Ectodermal cell (in vitro differentiated cells): ENCODE measurements around the gene SLC50A1.

Source experiments
- H3K27ac ChIP-seq: 2 replicates; pipeline ENCODE4 v1.7.0; 2013; ENCODE audit warnings: mild to moderate bottlenecking, low read depth, low read length; ENCODE audit not compliant: insufficient read depth, poor library complexity, severe bottlenecking
- H3K27me3 ChIP-seq: 2 replicates; pipeline ENCODE4 v1.7.0; 2013; ENCODE audit warnings: mild to moderate bottlenecking, low read length; ENCODE audit not compliant: insufficient read depth, control insufficient read depth, poor library complexity, severe bottlenecking
- H3K36me3 ChIP-seq: one replicate; pipeline ENCODE4 v1.7.0; 2013; ENCODE audit warnings: low read length; ENCODE audit not compliant: control insufficient read depth, insufficient read depth
- H3K4me1 ChIP-seq: one replicate; pipeline ENCODE4 v1.7.0; 2013; ENCODE audit warnings: low read length; ENCODE audit not compliant: control insufficient read depth, insufficient read depth
- H3K4me3 ChIP-seq: 2 replicates; pipeline ENCODE4 v1.7.0; 2013; ENCODE audit warnings: low read depth, low read length, control low read depth; ENCODE audit not compliant: insufficient read depth
- H3K9me3 ChIP-seq: 2 replicates; pipeline ENCODE4 v1.7.0; 2013; ENCODE audit warnings: mild to moderate bottlenecking, low read length, moderate library complexity; ENCODE audit not compliant: control insufficient read depth
- WGBS, 2 experiments: methylation state at CpG; one replicate each; pipeline ENCODE4 v1.1.7; 2013; ENCODE audit warnings: missing lambda C conversion rate in 2 of 2; 5-methylcytosine and 5-hydroxymethylcytosine counted together

Gene SLC50A1

GRCh38 chr1:155103325-155103724 is 32.3 kb upstream of the SLC50A1 start:
- Histone ChIP-seq H3K36me3 (no peaks in the 10 kb centered on the region), H3K9me3 (no peaks in the 10 kb centered on the region), H3K4me1 (no peaks in the 10 kb centered on the region), H3K4me3 (no peak overlapping the region), H3K27me3 (peaks cover 4% of the 10 kb centered on the region), H3K27ac (no peak overlapping the region)
- WGBS, 2 experiments = 86 to 93% methylated on average over 9 of the region's 9 CpGs

GRCh38 chr1:155104605-155105534 is 30.8 kb upstream of the SLC50A1 start:
- no peak overlapping the region for H3K4me3 ChIP-seq

GRCh38 chr1:155105604-155106011 is 30.0 kb upstream of the SLC50A1 start:
- 86 to 87% methylated on average over 7 of the region's 7 CpGs for WGBS, 2 experiments
- Histone ChIP-seq H3K4me3 (no peak overlapping the region), H3K27ac (no peak overlapping the region), H3K9me3 (no peaks in the 10 kb centered on the region), H3K4me1 (no peaks in the 10 kb centered on the region), H3K36me3 (no peaks in the 10 kb centered on the region), H3K27me3 (peaks cover 4% of the 10 kb centered on the region)

More at GRCh38 chr1:155104605-155105534, 30.8 kb upstream of the SLC50A1 start:
- 91 to 92% methylated on average over 7 of the region's 7 CpGs for WGBS, 2 experiments
- Histone ChIP-seq H3K36me3 (no peaks in the 10 kb centered on the region), H3K27ac (no peak overlapping the region), H3K27me3 (peaks cover 4% of the 10 kb centered on the region), H3K9me3 (no peaks in the 10 kb centered on the region), H3K4me1 (no peaks in the 10 kb centered on the region)

GRCh38 chr1:155106862-155107261 is 28.8 kb upstream of the SLC50A1 start:
- Histone ChIP-seq H3K4me3 (no peak overlapping the region), H3K27ac (no peak overlapping the region), H3K4me1 (no peaks in the 10 kb centered on the region), H3K36me3 (no peaks in the 10 kb centered on the region), H3K9me3 (no peaks in the 10 kb centered on the region), H3K27me3 (peaks cover 4% of the 10 kb centered on the region)
- WGBS, 2 experiments = 79 to 86% methylated on average over 6 of the region's 6 CpGs

- peaks cover 4% of the 10 kb centered on the region for H3K27me3 ChIP-seq
- H3K4me3 ChIP-seq = no peak overlapping the region
- 84 to 86% methylated on average over 12 of the region's 12 CpGs for WGBS, 2 experiments
- no peaks in the 10 kb centered on the region for H3K4me1 ChIP-seq
- H3K36me3 ChIP-seq = no peaks in the 10 kb centered on the region
- H3K27ac ChIP-seq = no peak overlapping the region
- H3K9me3 ChIP-seq = no peaks in the 10 kb centered on the region
These were observed 28.1 kb upstream of the SLC50A1 start for GRCh38 chr1:155107309-155108264.

- 88 to 91% methylated on average over 5 of the region's 5 CpGs for WGBS, 2 experiments
- Histone ChIP-seq H3K27ac (no peak overlapping the region), H3K4me1 (no peaks in the 10 kb centered on the region), H3K4me3 (no peak overlapping the region), H3K9me3 (no peaks in the 10 kb centered on the region), H3K27me3 (peaks cover 4% of the 10 kb centered on the region), H3K36me3 (no peaks in the 10 kb centered on the region)
These were observed 27.4 kb upstream of the SLC50A1 start for GRCh38 chr1:155108296-155108695.

GRCh38 chr1:155110381-155110780 is 25.3 kb upstream of the SLC50A1 start:
- no peaks in the 10 kb centered on the region for H3K9me3 ChIP-seq
- H3K4me3 ChIP-seq = no peak overlapping the region
- peaks cover 4% of the 10 kb centered on the region for H3K27me3 ChIP-seq
- H3K36me3 ChIP-seq = no peaks in the 10 kb centered on the region
- H3K4me1 ChIP-seq = no peaks in the 10 kb centered on the region
- WGBS, 2 experiments = 88 to 94% methylated on average over 7 to 8 of the region's 8 CpGs
- no peak overlapping the region for H3K27ac ChIP-seq

- H3K4me3 ChIP-seq = no peak overlapping the region
- H3K4me1 ChIP-seq = no peaks in the 10 kb centered on the region
- H3K27ac ChIP-seq = no peak overlapping the region
- peaks cover 4% of the 10 kb centered on the region for H3K27me3 ChIP-seq
- H3K36me3 ChIP-seq = no peaks in the 10 kb centered on the region
- no peaks in the 10 kb centered on the region for H3K9me3 ChIP-seq
- 91 to 92% methylated on average over 8 of the region's 8 CpGs for WGBS, 2 experiments
These were observed 24.8 kb upstream of the SLC50A1 start for GRCh38 chr1:155110826-155111225.

GRCh38 chr1:155113450-155113980 is 22.1 kb upstream of the SLC50A1 start:
- no peaks in the 10 kb centered on the region for H3K9me3 ChIP-seq
- no peaks in the 10 kb centered on the region for H3K4me1 ChIP-seq
- H3K27me3 ChIP-seq = peaks cover 2% of the 10 kb centered on the region
- H3K4me3 ChIP-seq = no peak overlapping the region
- 74 to 80% methylated on average over 5 of the region's 5 CpGs for WGBS, 2 experiments
- H3K27ac ChIP-seq = no peak overlapping the region
- H3K36me3 ChIP-seq = no peaks in the 10 kb centered on the region
